ENCODE results near the gene EXD1.

DNA sequence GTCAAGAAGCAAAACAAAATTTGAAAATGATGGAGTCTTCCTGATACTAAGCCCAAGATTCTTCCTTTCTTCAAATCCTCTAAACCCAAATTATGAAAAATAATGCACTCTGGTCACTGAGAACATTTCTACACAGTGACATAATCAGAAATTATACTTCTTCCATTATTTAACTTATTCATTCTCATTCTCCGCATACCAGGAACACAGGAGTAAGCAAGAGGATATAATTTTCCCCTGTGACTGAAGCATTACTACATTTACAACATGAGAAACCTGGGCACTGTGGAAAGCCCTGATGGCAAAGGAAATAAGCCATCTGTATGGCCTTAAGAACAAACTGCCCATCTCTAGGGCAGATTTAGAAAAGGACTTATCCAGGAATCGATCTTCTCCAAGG lies 47.0 kb downstream of the EXD1 start:
- TF ChIP-seq, protein P1, sequence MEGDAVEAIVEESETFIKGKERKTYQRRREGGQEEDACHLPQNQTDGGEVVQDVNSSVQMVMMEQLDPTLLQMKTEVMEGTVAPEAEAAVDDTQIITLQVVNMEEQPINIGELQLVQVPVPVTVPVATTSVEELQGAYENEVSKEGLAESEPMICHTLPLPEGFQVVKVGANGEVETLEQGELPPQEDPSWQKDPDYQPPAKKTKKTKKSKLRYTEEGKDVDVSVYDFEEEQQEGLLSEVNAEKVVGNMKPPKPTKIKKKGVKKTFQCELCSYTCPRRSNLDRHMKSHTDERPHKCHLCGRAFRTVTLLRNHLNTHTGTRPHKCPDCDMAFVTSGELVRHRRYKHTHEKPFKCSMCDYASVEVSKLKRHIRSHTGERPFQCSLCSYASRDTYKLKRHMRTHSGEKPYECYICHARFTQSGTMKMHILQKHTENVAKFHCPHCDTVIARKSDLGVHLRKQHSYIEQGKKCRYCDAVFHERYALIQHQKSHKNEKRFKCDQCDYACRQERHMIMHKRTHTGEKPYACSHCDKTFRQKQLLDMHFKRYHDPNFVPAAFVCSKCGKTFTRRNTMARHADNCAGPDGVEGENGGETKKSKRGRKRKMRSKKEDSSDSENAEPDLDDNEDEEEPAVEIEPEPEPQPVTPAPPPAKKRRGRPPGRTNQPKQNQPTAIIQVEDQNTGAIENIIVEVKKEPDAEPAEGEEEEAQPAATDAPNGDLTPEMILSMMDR (IDR thresholded peaks at IDR 0.05): no peak
- TF ChIP-seq POLR2AphosphoS5 (IDR thresholded peaks at IDR 0.05) (no peak), POLR2A (IDR thresholded peaks at IDR 0.05) (no peak)
